K562 (cell line): Measurements from ENCODE around the gene RPL28. TPM values are rescaled to one million over a fixed set of nuclear protein-coding genes. Genes with fewer than 3 reads are reported as not detected.

Experiments
- ARID1B ChIP-seq: fragments of 450-650 bp; IDR thresholded peaks from 2 replicates; pipeline ENCODE4 v1.6.1; 2016; ENCODE audit warnings: antibody characterized with exemption, mild to moderate bottlenecking, inconsistent platforms
- BCLAF1 ChIP-seq, 2 experiments: fragments of 450-650 bp in 1 of 2; IDR thresholded peaks; 2 replicates each; pipeline ENCODE4 v1.6.1; 2011 to 2017; ENCODE audit warnings: low read depth in 2 of 2, antibody characterized with exemption in 1 of 2, borderline replicate concordance in 1 of 2, low read length in 1 of 2, mild to moderate bottlenecking in 1 of 2, mixed read lengths in 1 of 2; ENCODE audit not compliant: control insufficient read depth in 1 of 2
- CBFA2T2 ChIP-seq: fragments of 450-650 bp; conservative IDR thresholded peaks from 2 replicates; pipeline ENCODE4 v1.6.1; 2017; ENCODE audit warnings: mild to moderate bottlenecking
- HNRNPL ChIP-seq: fragments of 200-400 bp; formaldehyde crosslinking; IDR thresholded peaks from 2 replicates; pipeline ENCODE4 v1.6.1; 2017; ENCODE audit warnings: low read depth, mild to moderate bottlenecking, low read length
- LARP7 ChIP-seq: fragments of 450-650 bp; IDR thresholded peaks from 2 replicates; pipeline ENCODE4 v1.6.1; 2016
- MAFK ChIP-seq: IDR thresholded peaks from 2 replicates; pipeline ENCODE4 v1.6.1; 2011; ENCODE audit warnings: low read length, improper control_type of control experiment
- MECOM ChIP-seq: fragments of 250-450 bp; sonication (Bioruptor Pico); IDR thresholded peaks from 2 replicates; pipeline ENCODE4 v1.8.0; 2022; ENCODE audit warnings: inconsistent platforms
- MEF2D ChIP-seq: conservative IDR thresholded peaks from 2 replicates; pipeline ENCODE4 v1.6.1; 2016; ENCODE audit warnings: low read depth, missing genetic modification characterization, missing compliant biosample characterization
- NRF1 ChIP-seq, 2 experiments: fragments of 450-650 bp; IDR thresholded peaks in 1 of 2; conservative IDR thresholded peaks in 1 of 2; 2 replicates each; pipeline ENCODE4 v1.6.1; 2014; ENCODE audit warnings: mild to moderate bottlenecking in 2 of 2
- POLR2B ChIP-seq: fragments of 450-650 bp; IDR thresholded peaks from 2 replicates; pipeline ENCODE4 v1.6.1; 2018; ENCODE audit warnings: low read depth; ENCODE audit not compliant: partially characterized antibody
- POLR2H ChIP-seq: IDR thresholded peaks from 2 replicates; pipeline ENCODE4 v1.6.1; 2016; ENCODE audit warnings: missing genetic modification characterization, low read depth, mild to moderate bottlenecking, control low read depth, missing compliant biosample characterization, moderate library complexity
- PREB ChIP-seq: sonication (generic); formaldehyde crosslinking; IDR thresholded peaks from 2 replicates; pipeline ENCODE4 v1.8.1; 2023; ENCODE audit warnings: mild to moderate bottlenecking, missing genetic modification reagents
- SRSF9 ChIP-seq: fragments of 200-400 bp; formaldehyde crosslinking; IDR thresholded peaks from 2 replicates; pipeline ENCODE4 v1.6.1; 2017; ENCODE audit warnings: low read depth, low read length, borderline replicate concordance
- ZNF174 ChIP-seq: fragments of 250-450 bp; sonication (Bioruptor Pico); IDR thresholded peaks from 2 replicates; pipeline ENCODE4 v1.4.0; 2020; ENCODE audit warnings: mild to moderate bottlenecking
- ZNF354B ChIP-seq: fragments of 250-450 bp; sonication (Bioruptor Pico); IDR thresholded peaks from 2 replicates; pipeline ENCODE4 v1.4.0; 2020
- ZNF668 ChIP-seq: fragments of 250-450 bp; sonication (Bioruptor Pico); IDR thresholded peaks from 2 replicates; pipeline ENCODE4 v1.8.0; 2022; ENCODE audit warnings: mild to moderate bottlenecking, inconsistent platforms
- polyA plus RNA-seq, 8 experiments: library from polyadenylated mRNA; depleted of rRNA in 4 of 8; stranded (reverse) in 5 of 8; unstranded in 3 of 8; fragments of >200 nt; fragmentation: Nextera tagmentation in 2 of 8; fragmentation: Illumina TruSeq in 1 of 8; extraction: Ambion mirVana in 2 of 8; extraction: Trizol in 1 of 8; gene quantifications; 2 replicates each; pipeline versions ENCODE4 v1.2.1 to v1.2.3, GENCODE V29; 2011 to 2014; ENCODE audit warnings: inconsistent platforms in 1 of 8, missing spikeins in 1 of 8
- total RNA-seq, 7 experiments: library from RNA; depleted of rRNA in 6 of 7; stranded (reverse); fragments of >200 nt in 6 of 7; fragmentation: Illumina TruSeq in 2 of 7; extraction: Trizol in 2 of 7; gene quantifications; 2 replicates each; pipeline versions ENCODE4 v1.2.1 to v1.2.3, GENCODE V29; 2011 to 2021; ENCODE audit warnings: low replicate concordance in 1 of 7

Gene RPL28
- total and polyA plus RNA-seq, 9 of the 15 experiments (the other 6 are each of a cell fraction or from before 2014, with no cell fraction given) = 124 to 3,106 (median 622) TPM

GRCh38 chr19:55440411-55441105, 54.8 kb downstream of the RPL28 start (continued):
- TF ChIP-seq PREB (no peak), POLR2H (tag) (no peak), NRF1 (conservative IDR thresholded peaks at IDR 0.05 in 1 of 2, IDR thresholded peaks at IDR 0.05 in 1 of 2) (peak; percentile 77 to 79), SRSF9 (no peak), POLR2B (peak; percentile 32), ZNF354B (CRISPR knock-in tag) (no peak), BCLAF1 (IDR thresholded peaks at IDR 0.05; ENCODE audit: borderline replicate concordance in 1 of 2, control insufficient read depth in 1 of 2, low read depth in 2 of 2, low read length in 1 of 2) (no peak), ZNF668 (CRISPR knock-in tag) (no peak), CBFA2T2 (no peak), ZNF174 (CRISPR knock-in tag) (no peak), ARID1B (no peak), MAFK (no peak), MECOM (CRISPR knock-in tag) (no peak), LARP7 (no peak), HNRNPL (no peak), MEF2D (no peak)
